ENCODE results near the gene PCYT2.

DNA sequence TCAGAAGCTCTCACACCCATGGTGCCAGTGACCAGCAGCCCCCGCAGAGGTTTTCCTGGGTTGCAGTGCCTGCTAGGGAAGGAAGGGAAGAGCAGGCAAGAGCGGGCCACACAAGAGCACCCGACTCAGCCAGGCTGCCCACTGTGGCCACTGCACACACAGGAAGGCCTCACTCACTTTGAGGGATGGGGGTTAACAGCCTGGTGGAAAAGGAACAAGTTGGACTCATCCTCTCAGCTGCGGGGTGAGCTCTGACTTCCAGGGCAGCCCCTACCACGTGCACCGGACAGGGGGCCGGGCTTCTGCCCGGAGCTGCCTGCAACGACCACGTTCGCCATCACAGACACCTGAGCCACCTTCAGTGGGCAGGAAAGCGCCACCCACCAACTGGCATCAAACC lies 59.0 kb downstream of the PCYT2 start:
- TF ChIP-seq CTCF (IDR thresholded peaks at IDR 0.05; ENCODE audit: low read length) = no peak
- TF ChIP-seq EZH2 (IDR thresholded peaks at IDR 0.05; ENCODE audit: borderline replicate concordance, low read length) = no peak

Data from OCI-LY1 (cell line).